H1 (cell line): ENCODE results near the gene CTIF. TPM values are rescaled to one million over a fixed set of nuclear protein-coding genes. Genes with fewer than 3 reads are reported as not detected.

ENCODE experiments used
- SP2 ChIP-seq: IDR thresholded peaks from 2 replicates; pipeline ENCODE4 v1.6.1; 2012; ENCODE audit warnings: mild to moderate bottlenecking, low read length, inconsistent platforms
- polyA plus RNA-seq, 7 experiments: library from polyadenylated mRNA; depleted of rRNA in 3 of 7; stranded (reverse) in 5 of 7; unstranded in 2 of 7; fragments of >200 nt in 5 of 7; fragments of 200-250 nt in 2 of 7; gene quantifications; 1 replicate in 5 of 7; 2 replicates in 1 of 7; 4 replicates in 1 of 7; pipeline versions ENCODE4 v1.2.1 to v1.2.3, GENCODE V29; 2011 to 2013; ENCODE audit warnings: missing spikeins in 2 of 7, mixed read lengths in 2 of 7
- total RNA-seq: library from RNA; stranded (reverse); fragmentation: NEBNext Ultra II Directional; extraction: Animal tissue kit (Norgen Biotek cat#: 25700); gene quantifications from 2 replicates; pipeline ENCODE4 v1.2.1, GENCODE V29; 2021

Gene CTIF
- total and polyA plus RNA-seq, 2 of the 8 experiments (the other 6 are each of a cell fraction or from before 2014, with no cell fraction given): 9.0 to 17.8 TPM

DNA sequence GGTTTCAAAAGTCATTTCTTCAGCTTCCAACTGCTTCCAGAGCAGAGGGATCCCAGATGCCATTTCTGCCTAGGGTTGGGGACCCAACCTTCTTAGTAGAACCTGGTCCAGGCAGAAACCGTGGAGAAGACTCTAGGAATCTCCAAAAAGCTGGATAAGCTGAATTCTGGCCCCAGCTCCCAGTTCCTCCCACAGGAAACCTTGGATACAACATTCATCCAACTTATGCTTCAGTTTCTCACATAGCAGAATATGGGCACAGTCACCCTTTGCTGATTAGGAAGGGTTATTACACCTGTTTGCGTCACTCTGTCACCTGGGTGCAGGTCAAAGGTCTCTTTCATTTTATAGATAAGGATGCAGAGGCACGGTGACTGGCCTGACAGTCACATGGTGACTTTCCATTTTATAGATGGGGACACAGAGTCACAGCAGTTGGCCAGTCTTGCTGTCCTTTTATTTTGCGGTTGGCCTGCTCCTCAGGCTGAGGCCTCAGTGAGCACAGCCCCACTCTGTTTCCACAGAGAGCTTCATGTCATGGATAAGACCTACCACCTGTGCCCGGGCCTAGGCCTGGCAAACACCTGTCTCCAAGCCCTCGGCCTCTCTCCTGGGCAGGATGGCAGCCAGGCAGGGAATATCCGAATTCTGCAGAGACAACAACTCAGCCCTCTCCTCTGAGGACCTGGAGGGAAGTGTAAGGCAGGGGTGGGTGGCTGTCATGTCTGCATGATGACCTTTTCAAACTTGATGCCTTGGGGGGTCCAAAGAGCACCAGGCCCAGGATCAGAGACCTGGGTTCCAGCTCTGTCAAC, 263.1 kb downstream of the CTIF start (continued):
- TF ChIP-seq SP2: no peak
